ENCODE results near the gene EPB41L4A.
"Not testable (repeated sequence)": the region's sequence is repeated elsewhere in the genome, so short reads cannot be mapped to it uniquely, and the experiment has no call there.

The EPB41L4A gene

DNA sequence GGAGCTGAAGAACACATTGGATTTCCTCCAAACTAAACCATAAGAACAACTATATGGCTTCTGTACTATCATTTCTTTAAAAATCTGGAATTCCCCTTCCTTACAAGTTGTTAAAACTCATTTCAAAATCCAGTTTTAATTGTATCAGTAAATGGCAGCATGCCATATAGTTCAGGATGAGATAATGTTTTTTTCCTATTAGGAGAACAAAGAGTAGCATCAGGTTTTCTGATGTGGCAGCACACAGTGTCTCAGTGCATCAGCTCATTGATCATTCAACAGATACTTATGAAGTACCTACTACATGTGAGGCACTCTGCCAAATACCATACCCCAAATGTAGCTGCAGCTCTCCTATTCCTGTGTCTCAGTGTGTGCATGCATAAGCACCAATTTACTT is 161.1 kb downstream of the EPB41L4A start:
- DNase-seq (ENCODE audit: low spot score), result no peak

DNA sequence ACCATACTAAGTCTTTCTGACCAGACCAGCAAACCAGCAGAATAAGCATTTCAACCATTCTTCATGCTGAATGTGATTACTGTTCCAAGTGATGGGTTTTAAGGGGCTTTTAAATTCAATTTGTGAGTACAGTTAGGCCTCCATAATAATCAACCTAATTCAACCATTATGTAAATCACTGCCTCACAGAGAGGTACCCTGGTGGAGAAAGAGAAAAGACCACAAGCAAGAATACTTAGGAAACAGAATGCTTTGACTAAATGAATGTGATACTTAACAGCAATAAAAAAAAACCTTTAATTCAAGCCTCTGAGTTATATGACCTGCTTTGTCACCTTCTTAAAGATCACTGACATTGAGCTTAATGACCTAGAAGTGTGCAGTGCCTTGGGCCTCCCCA is 162.1 kb downstream of the EPB41L4A start:
- no peak for DNase-seq (ENCODE audit: low spot score)

DNA sequence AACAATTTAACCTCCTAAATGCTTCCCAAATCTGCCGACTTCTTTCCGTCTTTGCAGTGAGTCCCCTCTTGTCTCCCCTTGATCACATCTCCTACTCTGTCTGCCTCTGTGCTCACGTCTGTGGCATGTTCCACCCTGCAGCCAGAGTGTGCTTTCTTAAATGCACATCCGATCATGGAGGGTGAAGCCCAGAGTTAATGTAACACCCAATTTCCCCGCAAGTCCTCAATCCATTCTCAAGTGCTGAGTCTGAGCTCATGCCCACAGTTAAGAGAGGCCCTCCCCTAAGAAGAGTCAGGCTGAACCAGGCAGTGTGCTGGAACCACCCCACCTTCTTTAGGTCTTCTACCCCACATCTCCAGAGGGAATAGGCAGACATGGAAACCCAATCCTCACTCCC is 164.8 kb downstream of the EPB41L4A start:
- DNase-seq (ENCODE audit: low spot score), result no peak

DNA sequence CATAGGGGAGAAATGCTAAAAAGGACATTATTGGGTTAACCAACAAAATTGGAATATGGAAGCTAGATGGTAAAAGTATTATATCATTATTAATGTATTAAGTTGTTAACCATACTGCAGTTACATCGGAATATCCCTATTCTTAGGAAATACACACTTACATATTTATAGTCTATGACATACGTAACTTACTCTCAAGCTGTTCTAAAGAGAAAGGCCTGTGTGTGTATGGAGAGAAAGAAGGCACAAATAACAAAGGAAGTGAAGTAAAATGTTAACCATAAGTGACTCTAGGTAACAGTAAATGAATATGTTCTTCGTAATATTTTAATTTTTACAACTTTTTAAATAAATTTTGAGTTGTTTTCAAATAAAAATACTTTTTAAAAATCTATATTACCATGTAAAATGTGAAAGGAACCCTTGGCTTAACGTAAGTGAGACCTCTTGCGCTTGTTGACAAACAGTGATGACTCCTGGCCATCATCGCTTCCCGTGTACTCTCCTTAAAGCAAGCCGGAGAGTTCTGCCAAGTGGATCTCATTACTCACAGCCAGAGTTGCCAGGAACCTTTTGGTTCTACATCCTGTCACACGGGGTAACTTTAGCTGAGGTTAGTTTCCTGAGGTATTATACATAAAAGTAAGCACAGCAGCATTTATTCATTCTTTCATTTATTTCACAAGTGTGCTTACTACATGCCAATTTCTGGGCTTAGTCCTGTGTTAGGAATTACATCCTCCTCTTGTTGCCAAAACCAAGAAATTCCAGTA is 165.4 kb downstream of the EPB41L4A start:
- no peak for DNase-seq (ENCODE audit: low spot score)

DNA sequence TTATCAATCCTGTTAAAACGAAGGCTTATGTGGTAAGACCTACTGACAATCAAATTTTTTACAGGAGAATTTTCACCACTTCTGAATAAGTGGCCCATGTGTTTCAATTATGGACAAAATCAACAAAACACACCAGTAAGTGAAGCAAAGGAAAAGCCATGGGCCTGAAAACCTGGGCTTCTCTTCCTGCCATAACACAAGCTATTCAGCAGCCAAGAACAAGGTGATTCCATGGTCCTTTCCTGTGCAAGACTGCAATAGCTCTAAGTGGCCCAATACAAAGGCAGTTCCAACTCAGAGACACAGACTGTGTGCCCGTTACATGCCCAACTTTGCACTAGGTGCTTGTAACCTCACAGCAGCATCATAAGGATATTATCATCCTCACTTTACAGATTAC is 168.5 kb downstream of the EPB41L4A start:
- no peak for DNase-seq (ENCODE audit: low spot score)

DNA sequence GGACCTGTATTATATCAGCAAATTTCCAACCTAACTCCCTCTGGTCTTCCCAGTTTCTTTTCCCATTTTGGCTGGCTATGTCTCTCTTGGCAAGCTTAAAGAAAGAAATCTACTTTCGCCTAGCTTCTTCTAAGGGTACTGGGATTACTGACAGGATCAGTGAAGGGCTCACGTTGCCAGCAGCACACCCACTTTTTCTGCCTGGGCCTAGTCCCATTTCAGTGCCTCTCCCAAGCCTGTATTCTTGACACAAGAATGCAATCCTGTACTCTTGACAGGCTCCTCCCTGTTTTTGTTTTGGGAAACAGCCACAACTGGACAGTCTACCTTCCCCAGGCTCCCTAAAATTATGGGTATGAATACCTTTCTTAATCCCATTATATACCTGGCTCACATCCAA is 170.5 kb downstream of the EPB41L4A start:
- DNase-seq (ENCODE audit: low spot score), result no peak

DNA sequence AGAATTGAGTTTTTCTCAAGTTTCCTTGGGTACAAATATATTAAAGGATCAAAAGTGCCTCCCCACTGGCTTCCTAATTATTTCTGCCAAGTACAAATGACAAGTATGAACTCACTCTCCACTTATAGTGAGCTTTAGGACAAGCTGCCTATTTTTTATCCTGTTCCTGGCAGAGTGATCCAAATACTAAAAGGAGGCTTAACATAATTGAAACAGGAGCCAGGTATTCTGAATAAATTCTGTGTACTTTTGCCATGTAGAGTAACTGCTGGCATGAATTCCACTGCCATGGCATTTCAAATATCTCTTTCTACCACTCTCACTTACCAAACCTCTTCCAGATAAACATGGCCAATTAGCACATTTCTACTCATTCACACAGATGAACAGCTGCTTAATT is 171.1 kb downstream of the EPB41L4A start:
- DNase-seq (ENCODE audit: low spot score), result no peak

DNA sequence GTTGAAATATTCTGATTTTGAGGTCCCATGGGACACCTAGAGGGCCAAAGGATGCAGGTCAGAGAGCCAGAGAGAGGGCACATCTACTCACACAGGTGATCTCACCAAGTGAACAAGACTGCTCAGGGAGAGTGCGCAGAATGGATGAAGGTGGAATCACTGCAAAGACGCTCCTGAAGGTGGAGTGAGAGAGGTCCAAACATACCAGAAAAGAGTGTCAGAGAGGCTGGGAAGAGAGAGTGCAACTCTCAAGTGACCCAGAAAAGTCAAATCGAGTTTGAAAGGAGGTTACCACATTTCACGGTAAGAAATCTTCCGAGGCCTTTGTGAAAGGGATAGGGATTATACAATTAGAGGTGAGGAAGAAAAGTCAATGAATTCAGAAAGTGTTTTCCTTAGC is 173.4 kb downstream of the EPB41L4A start:
- DNase-seq (ENCODE audit: low spot score), result no peak

DNA sequence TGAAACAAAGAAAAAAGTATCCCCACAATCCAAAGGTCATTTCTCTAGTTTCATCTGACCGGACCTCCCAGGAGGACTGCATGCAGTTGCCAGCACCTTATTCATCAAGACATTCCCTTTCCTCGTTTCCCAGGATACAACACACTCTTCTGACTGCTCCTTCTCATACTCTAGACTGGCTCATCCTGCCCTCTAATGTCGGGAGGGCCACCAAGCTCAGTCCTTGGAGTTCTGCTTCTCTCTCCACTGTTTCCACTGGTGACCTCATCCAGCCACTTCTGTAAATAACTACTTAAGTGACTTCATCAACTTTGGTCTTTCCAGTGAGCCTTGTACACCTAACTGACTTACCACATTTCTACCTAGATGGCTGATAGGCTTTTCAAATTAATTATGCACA is 179.1 kb downstream of the EPB41L4A start:
- peak; percentile 32 for DNase-seq (ENCODE audit: low spot score)

DNA sequence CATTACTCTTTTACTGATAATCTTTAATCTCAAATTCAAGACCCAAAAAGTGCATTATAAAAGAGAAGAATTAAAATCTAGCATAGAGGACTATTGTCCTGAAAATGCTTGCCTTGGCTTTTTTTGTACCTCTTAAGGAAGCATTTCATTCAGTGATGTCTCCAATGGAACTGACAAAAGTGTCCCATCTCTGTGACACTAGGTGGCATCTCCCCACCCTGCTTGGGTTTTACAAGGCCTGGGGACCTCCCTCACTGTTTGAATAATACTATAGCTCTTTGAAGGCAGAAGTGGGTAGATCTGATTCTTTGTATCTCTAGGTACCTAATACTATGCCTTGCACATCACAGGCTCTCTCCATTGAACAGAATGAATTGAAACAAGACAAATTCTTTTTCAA is 180.6 kb downstream of the EPB41L4A start:
- no peak for DNase-seq (ENCODE audit: low spot score)

DNA sequence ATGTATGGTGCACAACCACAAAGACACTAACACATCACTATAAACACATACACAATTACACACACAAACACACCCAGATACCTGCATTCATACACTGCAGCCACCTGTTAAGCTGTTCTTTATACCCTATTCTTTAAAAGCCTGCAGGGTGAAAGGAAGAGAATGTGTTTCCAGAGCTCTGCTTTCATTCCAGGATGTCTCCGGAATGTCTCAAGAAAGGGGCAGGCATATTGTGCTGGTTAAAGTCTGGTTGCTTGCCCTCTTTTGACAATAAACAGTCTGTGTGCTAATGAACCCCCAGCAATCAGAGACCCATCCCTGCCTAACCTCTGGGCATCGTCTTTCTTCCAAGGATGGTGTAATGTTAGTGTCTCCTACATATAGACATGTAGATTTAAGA is 181.6 kb downstream of the EPB41L4A start:
- no peak for DNase-seq (ENCODE audit: low spot score)

DNA sequence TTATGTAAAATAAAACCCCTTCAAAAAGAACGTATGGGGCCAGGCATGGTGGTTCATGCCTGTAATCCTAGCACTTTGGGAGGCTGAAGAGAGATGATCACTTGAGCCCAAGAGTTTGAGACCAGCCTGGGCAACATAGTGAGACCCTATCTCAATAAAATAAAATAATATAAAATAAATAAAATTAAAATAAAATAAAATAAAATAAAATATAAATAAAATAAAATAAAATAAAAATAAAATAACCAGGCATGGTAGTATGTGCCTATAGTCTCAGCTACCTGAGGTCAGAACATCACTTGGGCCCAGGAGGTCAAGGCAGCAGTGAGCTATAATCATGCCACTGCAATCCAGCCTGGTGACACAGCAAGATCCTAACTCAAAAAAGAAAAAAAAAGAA is 185.1 kb downstream of the EPB41L4A start:
- no peak for DNase-seq (ENCODE audit: low spot score)

DNA sequence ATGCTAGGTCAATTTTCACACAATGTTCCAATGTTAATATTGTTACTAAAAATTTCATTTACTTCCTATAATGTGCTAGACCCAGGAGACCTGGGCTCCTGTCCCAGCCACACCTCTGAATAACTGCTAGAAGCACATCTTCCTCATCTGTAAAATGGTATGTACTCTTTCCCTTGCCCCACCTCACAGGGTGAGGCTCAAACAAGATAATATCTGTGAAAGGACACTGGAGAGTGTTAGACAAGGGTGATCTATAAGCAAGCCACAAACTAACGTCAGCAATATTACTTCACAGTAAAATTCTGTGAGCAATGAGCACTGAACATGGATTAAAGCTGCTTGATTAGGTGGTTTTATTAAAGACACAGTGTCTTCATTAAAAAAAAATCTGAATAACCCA is 186.4 kb downstream of the EPB41L4A start:
- DNase-seq (ENCODE audit: low spot score), result no peak

DNA sequence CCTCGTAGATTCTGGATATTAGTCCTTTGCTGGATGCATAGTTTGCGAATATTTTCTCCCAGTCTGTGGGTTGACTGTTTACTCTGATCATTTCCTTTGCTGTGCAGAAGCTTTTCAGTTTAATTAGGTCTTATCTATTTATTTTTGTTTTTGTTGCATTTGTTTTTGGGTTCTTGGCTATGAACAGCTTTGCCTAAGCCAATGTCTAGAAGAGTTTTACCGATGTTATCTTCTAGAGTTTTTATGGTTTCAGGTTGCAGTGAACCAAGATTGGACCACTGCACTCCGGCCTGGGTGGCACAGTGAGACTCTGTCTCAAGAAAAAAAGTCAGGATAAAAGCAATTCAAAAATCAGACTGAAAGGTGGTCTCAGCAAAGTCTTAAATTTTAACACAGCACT is 188.5 kb downstream of the EPB41L4A start:
- DNase-seq (ENCODE audit: low spot score), result no peak

DNA sequence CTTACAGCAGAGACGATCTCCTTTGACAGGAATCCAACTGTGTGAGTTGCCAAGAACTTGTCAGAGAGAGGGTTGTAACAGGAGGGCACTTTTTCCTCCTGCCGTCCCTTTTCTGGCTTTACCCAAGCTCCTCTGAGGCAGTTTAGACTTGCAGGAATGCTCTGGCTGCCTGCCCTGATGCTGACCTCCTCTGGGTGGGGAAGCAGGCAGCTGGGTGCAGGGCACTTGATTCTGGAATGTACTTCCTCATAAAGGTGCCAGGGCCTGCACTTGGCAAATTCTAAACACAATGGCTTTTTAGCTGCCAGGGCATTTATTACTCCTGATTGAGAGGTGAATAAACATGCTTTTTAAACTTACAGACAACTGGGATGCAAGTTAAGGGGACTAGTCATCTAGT is 190.4 kb downstream of the EPB41L4A start:
- DNase-seq (ENCODE audit: low spot score), result no peak

DNA sequence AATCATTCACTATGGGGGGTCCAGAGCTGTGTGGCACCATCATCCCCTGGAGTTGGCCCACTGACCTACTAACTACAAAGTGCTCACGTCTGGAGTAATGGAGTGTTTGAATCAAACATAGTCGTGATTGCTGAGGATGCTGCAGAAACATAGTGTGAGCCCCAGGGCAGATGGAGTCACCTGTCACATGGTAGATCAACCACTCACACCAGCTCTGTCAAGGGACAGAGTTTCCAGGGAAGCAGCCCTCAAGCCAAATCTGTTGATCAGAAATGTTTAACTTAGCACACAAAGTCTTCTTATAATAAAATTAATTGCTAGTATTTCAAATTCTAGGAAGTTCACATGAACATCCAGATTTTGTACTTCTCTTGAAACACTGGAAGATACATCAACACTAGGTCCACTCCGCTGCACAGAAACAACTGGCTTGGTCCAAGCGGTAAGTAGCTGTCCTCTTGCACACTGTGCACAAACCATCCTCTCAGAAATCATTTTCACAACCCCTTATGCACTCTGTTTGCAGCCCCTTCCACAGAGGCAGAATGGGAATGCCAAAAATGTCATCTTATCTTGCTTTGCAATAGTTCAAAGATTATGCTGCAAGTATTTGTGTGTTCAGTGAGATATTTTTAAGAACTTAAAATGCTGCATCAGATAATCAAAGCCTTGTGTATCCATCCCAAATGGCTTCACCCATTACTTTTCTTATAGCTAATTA is 191.0 kb downstream of the EPB41L4A start:
- DNase-seq (ENCODE audit: low spot score), result no peak

DNA sequence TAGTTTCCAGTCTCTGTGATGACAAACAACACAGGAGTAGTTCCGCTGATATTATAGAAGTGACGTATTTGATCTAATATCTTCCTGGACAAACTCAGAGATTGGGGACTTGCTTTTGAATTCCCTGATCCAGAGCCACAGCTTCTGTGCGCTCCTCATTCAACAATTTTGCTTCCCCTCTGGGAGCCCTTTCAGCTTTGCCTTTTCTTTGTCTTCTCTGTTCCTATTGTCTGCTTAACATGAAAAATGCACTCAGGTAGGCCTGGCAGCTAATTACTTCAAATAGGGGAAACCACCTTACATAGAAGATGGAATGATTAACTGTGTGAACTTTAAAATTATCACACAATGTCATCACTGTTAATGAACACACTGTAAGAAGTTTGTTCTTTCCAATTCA is 192.9 kb downstream of the EPB41L4A start:
- no peak for DNase-seq (ENCODE audit: low spot score)

DNA sequence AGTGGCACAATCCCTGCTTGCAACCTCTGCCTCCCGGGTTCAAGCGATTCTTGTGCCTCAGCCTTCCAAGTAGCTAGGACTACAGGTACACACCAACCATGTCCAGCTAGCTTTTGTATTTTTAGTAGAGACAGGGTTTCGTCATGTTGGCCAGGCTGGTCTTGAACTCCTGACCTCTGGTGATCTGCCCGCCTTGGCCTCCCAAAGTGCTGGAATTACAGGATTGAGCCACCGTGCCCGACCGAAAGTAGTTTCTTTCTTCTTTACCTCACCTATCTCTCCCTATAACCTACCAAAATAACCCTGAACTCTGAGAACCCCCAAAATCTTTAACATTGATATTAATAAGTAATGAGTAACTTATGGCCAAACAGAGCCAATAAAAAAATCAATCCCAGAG is 196.1 kb downstream of the EPB41L4A start:
- not testable (repeated sequence) for DNase-seq (ENCODE audit: low spot score)

DNA sequence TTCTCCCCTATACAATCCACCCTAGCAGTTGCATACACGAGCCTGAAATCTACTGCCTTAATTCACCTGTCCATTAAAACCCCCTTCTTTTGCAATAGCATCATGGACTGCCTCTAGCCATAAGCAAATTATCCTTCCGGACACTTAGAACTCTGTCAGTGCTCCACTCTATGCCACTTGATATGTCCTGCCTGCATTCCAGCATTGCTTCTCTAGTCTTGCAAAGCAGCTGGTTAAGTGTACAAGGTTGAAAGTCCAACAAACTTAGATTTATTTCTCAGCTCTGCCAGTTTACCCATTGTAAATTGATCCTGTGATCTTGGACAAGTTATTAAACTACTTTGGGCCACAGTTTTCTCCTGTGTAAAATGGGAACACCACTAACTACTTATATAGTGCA is 197.9 kb downstream of the EPB41L4A start:
- DNase-seq (ENCODE audit: low spot score), result no peak

DNA sequence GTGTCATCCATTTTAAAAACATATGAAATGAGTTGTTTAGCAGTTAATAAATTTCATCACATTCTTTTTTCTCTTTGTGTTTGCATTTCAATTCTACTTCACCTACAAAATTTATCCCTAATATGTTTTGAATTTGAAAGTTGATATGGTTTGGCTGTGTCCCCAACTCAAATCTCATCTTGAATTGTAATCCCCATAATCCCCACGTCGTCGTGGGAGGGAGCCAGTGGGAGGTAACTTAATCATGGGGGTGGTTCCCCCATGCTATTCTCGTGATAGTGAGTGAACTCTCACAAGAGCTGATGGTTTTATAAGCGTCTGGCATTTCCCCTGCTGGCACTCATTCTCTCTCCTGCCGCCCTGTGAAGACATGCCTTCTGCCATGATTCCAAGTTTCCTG is 200.1 kb downstream of the EPB41L4A start:
- no peak for DNase-seq (ENCODE audit: low spot score)

DNA sequence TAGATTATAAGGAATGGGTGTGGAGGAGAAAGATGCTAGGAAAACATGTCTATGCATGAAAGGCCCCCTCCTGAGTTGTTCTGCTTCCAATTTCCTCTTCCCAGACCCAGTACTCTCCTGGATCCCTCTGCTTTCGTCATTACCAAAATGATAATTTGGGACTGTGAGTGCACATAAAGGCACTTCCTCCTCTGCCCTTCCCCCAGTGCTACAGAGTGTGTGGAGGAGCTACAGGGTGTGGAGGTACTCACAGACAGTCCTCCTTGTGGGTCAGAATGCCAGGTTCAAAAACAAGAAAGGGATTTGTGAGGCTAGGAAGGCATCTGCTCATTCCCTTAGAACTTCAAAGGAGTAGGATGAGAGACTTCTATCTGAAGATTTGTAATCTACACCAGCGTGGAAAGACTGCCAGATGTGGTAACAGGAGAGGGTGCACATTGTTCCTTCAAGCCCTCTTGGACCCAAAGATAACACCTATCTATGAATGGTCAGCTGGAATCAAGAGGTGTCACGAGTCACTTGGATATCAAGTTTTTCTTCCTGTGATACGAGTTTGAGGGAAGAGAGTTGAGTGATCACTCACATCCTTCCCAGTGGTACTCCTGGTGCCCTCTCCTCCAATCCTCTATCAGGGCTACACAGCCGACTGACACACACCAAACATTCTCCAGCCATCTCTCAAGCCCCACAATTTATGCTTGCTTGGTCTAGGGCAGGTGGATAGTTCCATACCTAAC is 201.1 kb downstream of the EPB41L4A start:
- DNase-seq (ENCODE audit: low spot score), result no peak

DNA sequence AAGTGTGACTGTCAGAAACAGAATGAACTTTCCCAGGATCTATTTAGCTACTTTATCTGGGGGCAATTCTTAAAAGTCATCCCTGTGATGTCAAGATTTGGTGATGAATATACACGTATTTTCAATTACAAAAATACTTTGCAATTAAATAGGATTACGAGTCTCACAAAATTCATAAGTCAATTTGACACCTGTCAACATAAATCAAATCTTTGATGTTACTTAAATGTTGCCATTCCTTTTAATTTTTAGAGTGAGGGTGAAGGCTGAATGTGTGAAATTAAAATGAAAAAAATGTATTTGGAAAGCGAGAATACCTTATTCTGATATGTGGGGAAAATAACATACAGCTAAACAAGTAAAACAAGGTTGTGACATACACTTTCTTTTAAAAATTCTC is 202.9 kb downstream of the EPB41L4A start:
- DNase-seq (ENCODE audit: low spot score), result no peak

DNA sequence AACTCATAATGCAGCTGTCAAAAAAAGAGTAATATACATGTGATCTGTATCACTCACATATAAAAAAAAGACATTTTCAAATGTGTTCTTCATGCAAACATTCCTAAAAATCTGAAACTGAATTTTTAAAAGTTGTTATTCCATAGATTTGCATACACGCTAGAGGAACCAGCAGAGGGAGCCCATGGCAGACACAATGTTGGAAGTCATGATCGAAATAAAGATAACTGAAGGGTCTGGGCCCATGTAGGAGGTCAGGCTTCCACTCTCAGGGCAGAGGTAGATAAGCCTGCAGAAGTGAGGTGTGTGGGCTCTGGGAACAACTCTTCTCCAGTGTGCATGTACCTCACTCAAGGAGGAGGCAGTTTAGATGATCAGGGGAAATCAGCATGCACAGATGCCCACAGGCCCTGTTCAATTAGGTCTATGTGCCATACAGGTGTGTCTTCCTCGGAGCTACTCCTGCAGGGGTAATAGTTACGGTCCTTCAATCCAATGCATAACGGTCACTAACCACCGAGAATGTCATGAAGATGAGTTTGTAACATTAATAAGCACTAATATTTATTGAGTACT is 208.6 kb downstream of the EPB41L4A start:
- peak; percentile 38 for DNase-seq (ENCODE audit: low spot score)

Measured in RKO (cell line).